HCT116 (cell line): ENCODE data around the gene DRC7. TPM values are rescaled to one million over a fixed set of nuclear protein-coding genes. Genes with fewer than 3 reads are reported as not detected.

Experiments
- ATAC-seq: fragments of 200-7000 bp; cut with Tn5 transposase; 2 replicates; pipeline ENCODE4 v1.9.1; 2020; ENCODE audit warnings: mild to moderate bottlenecking, moderate library complexity
- BruUV-seq: library from RNA; stranded (reverse); fragments of 400-500 nt; replicated peaks from 2 replicates; lab custom pipeline; 2021; lab: Mats Ljungman, UMichigan
- CTCF ChIA-PET: fragments of 300-600 bp; sonication (Branson Sonifier 250); formaldehyde crosslinking; loops from one replicate; lab custom pipeline; 2021; ENCODE audit warnings: antibody characterized with exemption; lab: Charles Lee
- POLR2A ChIA-PET: fragments of 300-600, 350-600 bp; sonication (Branson Sonifier 250); formaldehyde crosslinking; loops from one replicate; lab custom pipeline; 2021; ENCODE audit warnings: antibody characterized with exemption; lab: Charles Lee
- RAD21 ChIA-PET, 2 experiments: fragments of 300-600 bp; sonication (Branson Sonifier 250); formaldehyde crosslinking; loops; one replicate each; lab custom pipeline; 2023; ENCODE audit warnings: low total read pairs in 2 of 2; ENCODE audit not compliant: uncharacterized antibody in 2 of 2, unreplicated experiment in 2 of 2, low non-redundant PET in 1 of 2; lab: Charles Lee
- DNase-seq: peaks from one replicate; pipeline ENCODE4 v3.0.0-alpha.2; 2010; ENCODE audit warnings: low read depth, low spot score
- H2AFZ ChIP-seq: fragments of 200-600 bp; shearing (Covaris generic), sonication (generic); 2 replicates; pipeline ENCODE4 v1.6.1; 2017; ENCODE audit warnings: low read depth, mixed run types, mixed read lengths, antibody characterized with exemption, low read length; ENCODE audit not compliant: poor library complexity, severe bottlenecking
- H3K27ac ChIP-seq: 2 replicates; pipeline ENCODE4 v1.5.1; 2012; ENCODE audit warnings: low read depth, low read length
- H3K27me3 ChIP-seq: fragments of 200-600 bp; sonication (generic); 2 replicates; pipeline ENCODE4 v1.6.1; 2016; ENCODE audit warnings: mixed run types, low read length, mixed read lengths; ENCODE audit not compliant: insufficient read depth
- H3K36me3 ChIP-seq, 2 experiments: fragments of 200-500 bp in 1 of 2; fragments of 200-600 bp in 1 of 2; sonication (Bioruptor generic) in 1 of 2; sonication (generic) in 1 of 2; 2 replicates each; pipeline versions ENCODE4 v1.5.1 to v1.6.1; 2014 to 2016; ENCODE audit warnings: low read length in 2 of 2, inconsistent platforms in 1 of 2, mixed read lengths in 1 of 2, mixed run types in 1 of 2; ENCODE audit not compliant: insufficient read depth in 2 of 2, control insufficient read depth in 1 of 2
- H3K4me1 ChIP-seq, 2 experiments: fragments of 200-600 bp in 1 of 2; sonication (generic) in 1 of 2; 2 replicates each; pipeline versions ENCODE4 v1.5.1 to v1.6.1; 2012 to 2017; ENCODE audit warnings: low read length in 2 of 2, inconsistent platforms in 1 of 2, mild to moderate bottlenecking in 1 of 2, mixed read lengths in 1 of 2, mixed run types in 1 of 2, moderate library complexity in 1 of 2; ENCODE audit not compliant: insufficient read depth in 2 of 2, control insufficient read depth in 1 of 2
- H3K4me2 ChIP-seq: fragments of 200-600 bp; sonication (generic); 2 replicates; pipeline ENCODE4 v1.6.1; 2017; ENCODE audit warnings: mixed run types, low read length, mixed read lengths
- H3K4me3 ChIP-seq, 2 experiments: fragments of 200-600 bp in 1 of 2; sonication (generic) in 1 of 2; replicated peaks in 1 of 2; 2 replicates each; pipeline ENCODE4 v1.5.1; 2011 to 2016; ENCODE audit warnings: low read length in 2 of 2, control low read depth in 1 of 2, low read depth in 1 of 2, mild to moderate bottlenecking in 1 of 2, mixed read lengths in 1 of 2, mixed run types in 1 of 2
- H3K79me2 ChIP-seq: fragments of 200-600 bp; sonication (generic); 2 replicates; pipeline ENCODE4 v1.6.1; 2017; ENCODE audit warnings: mild to moderate bottlenecking, mixed run types, low read length, moderate library complexity, mixed read lengths; ENCODE audit not compliant: insufficient read depth
- H3K9ac ChIP-seq: fragments of 200-600 bp; sonication (generic); 2 replicates; pipeline ENCODE4 v1.6.1; 2016; ENCODE audit warnings: low read length, mixed read lengths
- H3K9me2 ChIP-seq: fragments of 200-600 bp; sonication (generic), shearing (Covaris generic); 2 replicates; pipeline ENCODE4 v1.6.1; 2017; ENCODE audit warnings: mixed run types, mild to moderate bottlenecking, moderate library complexity; ENCODE audit not compliant: insufficient read depth
- H3K9me3 ChIP-seq, 2 experiments: fragments of 200-500 bp in 1 of 2; fragments of 200-600 bp in 1 of 2; sonication (Bioruptor generic) in 1 of 2; sonication (generic) in 1 of 2; 2 replicates each; pipeline ENCODE4 v1.6.1; 2014 to 2017; ENCODE audit warnings: low read length in 2 of 2, mixed read lengths in 2 of 2, inconsistent platforms in 1 of 2, low read depth in 1 of 2, mild to moderate bottlenecking in 1 of 2, mixed run types in 1 of 2, moderate library complexity in 1 of 2; ENCODE audit not compliant: control insufficient read depth in 1 of 2, insufficient read depth in 1 of 2
- H4K20me1 ChIP-seq: fragments of 200-600 bp; sonication (generic), shearing (Covaris generic); 2 replicates; pipeline ENCODE4 v1.6.1; 2017; ENCODE audit warnings: mixed run types, mild to moderate bottlenecking, moderate library complexity; ENCODE audit not compliant: insufficient read depth
- CBX3 ChIP-seq: IDR thresholded peaks from 2 replicates; pipeline ENCODE4 v1.6.1; 2012; ENCODE audit warnings: low read depth
- CTCF ChIP-seq, 3 experiments: fragments of 200-600 bp in 1 of 3; sonication (generic) in 1 of 3; IDR thresholded peaks in 2 of 3; conservative IDR thresholded peaks in 1 of 3; 2 replicates each; pipeline ENCODE4 v1.5.1; 2012 to 2017; ENCODE audit warnings: low read depth in 2 of 3, low read length in 2 of 3, antibody characterized with exemption in 1 of 3, borderline replicate concordance in 1 of 3, control low read depth in 1 of 3, mild to moderate bottlenecking in 1 of 3, mixed read lengths in 1 of 3, mixed run types in 1 of 3, moderate library complexity in 1 of 3; ENCODE audit not compliant: insufficient read depth in 1 of 3
- EZH2 ChIP-seq: fragments of 200-600 bp; sonication (generic); IDR thresholded peaks from 2 replicates; pipeline ENCODE4 v1.6.1; 2017; ENCODE audit warnings: antibody characterized with exemption, mixed run types
- POLR2AphosphoS5 ChIP-seq: IDR thresholded peaks from 2 replicates; pipeline ENCODE4 v1.6.1; 2011; ENCODE audit warnings: mild to moderate bottlenecking, low read depth, low read length, moderate library complexity
- RAD21 ChIP-seq: IDR thresholded peaks from 2 replicates; pipeline ENCODE4 v1.6.1; 2012; ENCODE audit warnings: low read depth, mild to moderate bottlenecking
- SIN3A ChIP-seq: IDR thresholded peaks from 2 replicates; pipeline ENCODE4 v1.6.1; 2012; ENCODE audit warnings: low read depth
- SP1 ChIP-seq: IDR thresholded peaks from 2 replicates; pipeline ENCODE4 v1.6.1; 2012; ENCODE audit warnings: low read depth
- SRF ChIP-seq: IDR thresholded peaks from 2 replicates; pipeline ENCODE4 v1.6.1; 2012; ENCODE audit warnings: low read depth
- YY1 ChIP-seq: IDR thresholded peaks from 2 replicates; pipeline ENCODE4 v1.6.1; 2011; ENCODE audit warnings: low read length, low read depth, moderate library complexity, mild to moderate bottlenecking; ENCODE audit not compliant: insufficient replicate concordance; ENCODE audit errors: extremely low read depth
- ZFX ChIP-seq: fragments of 450-650 bp; IDR thresholded peaks from 2 replicates; pipeline ENCODE4 v1.6.1; 2017
- intact Hi-C: fragments of 100-400 bp; cut with micrococcal nuclease; formaldehyde crosslinking; loops from 2 replicates; pipeline ENCODE4 v1.10.0; 2022
- total RNA-seq: library from RNA; stranded (reverse); gene quantifications from one replicate; pipeline ENCODE4 v1.2.1, GENCODE V29; 2021; ENCODE audit not compliant: unreplicated experiment
- TF ChIP-seq, protein P1 (sequence below): IDR thresholded peaks from 2 replicates; pipeline ENCODE4 v1.6.1; 2012
- TF ChIP-seq, protein P2 (sequence below): IDR thresholded peaks from 2 replicates; pipeline ENCODE4 v1.6.1; 2011; ENCODE audit warnings: mild to moderate bottlenecking, low read length, moderate library complexity; ENCODE audit not compliant: insufficient replicate concordance; ENCODE audit errors: extremely low read depth
- TF ChIP-seq, protein P3 (sequence below): IDR thresholded peaks from 2 replicates; pipeline ENCODE4 v1.6.1; 2012

DRC7 gene
- total RNA-seq, 1 experiment from 2014 or later, result 0.91 TPM

- intact Hi-C loops, result no loop called here
- Histone ChIP-seq H3K36me3 (no peaks in the 10 kb centered on the region), H3K9me2 (no peaks in the 10 kb centered on the region), H4K20me1 (no peaks in the 10 kb centered on the region), H2AFZ (no peak overlapping the region), H3K79me2 (no peaks in the 10 kb centered on the region), H3K9me3 (no peaks in the 10 kb centered on the region), H3K9ac (no peak overlapping the region), H3K27me3 (peaks cover 6% of the 10 kb centered on the region; the same call in 1 of the 2 replicates), H3K4me3 (no peak overlapping the region), H3K4me1 (peaks cover 10 to 24% of the 10 kb centered on the region in 2 experiments), H3K27ac (no peak overlapping the region), H3K4me2 (no peak overlapping the region)
- ChIA-PET RAD21 (no interaction called here), CTCF (no interaction called here), POLR2A (no interaction called here)
- no peak for TF ChIP-seq ZFX
- TF ChIP-seq CTCF (IDR thresholded peaks at IDR 0.05 in 2 of 3, conservative IDR thresholded peaks at IDR 0.05 in 1 of 3; ENCODE audit: borderline replicate concordance in 1 of 3, insufficient read depth in 1 of 3, low read depth in 2 of 3, low read length in 2 of 3), result no peak
- no peak for TF ChIP-seq SIN3A
- TF ChIP-seq, protein P1, sequence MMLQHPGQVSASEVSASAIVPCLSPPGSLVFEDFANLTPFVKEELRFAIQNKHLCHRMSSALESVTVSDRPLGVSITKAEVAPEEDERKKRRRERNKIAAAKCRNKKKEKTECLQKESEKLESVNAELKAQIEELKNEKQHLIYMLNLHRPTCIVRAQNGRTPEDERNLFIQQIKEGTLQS, result no peak
- no peak for TF ChIP-seq EZH2
- no peak for TF ChIP-seq CBX3
- TF ChIP-seq, protein P2, sequence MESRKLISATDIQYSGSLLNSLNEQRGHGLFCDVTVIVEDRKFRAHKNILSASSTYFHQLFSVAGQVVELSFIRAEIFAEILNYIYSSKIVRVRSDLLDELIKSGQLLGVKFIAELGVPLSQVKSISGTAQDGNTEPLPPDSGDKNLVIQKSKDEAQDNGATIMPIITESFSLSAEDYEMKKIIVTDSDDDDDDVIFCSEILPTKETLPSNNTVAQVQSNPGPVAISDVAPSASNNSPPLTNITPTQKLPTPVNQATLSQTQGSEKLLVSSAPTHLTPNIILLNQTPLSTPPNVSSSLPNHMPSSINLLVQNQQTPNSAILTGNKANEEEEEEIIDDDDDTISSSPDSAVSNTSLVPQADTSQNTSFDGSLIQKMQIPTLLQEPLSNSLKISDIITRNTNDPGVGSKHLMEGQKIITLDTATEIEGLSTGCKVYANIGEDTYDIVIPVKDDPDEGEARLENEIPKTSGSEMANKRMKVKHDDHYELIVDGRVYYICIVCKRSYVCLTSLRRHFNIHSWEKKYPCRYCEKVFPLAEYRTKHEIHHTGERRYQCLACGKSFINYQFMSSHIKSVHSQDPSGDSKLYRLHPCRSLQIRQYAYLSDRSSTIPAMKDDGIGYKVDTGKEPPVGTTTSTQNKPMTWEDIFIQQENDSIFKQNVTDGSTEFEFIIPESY, result no peak
- TF ChIP-seq YY1, result no peak
- TF ChIP-seq SP1, result no peak
- TF ChIP-seq, protein P3, sequence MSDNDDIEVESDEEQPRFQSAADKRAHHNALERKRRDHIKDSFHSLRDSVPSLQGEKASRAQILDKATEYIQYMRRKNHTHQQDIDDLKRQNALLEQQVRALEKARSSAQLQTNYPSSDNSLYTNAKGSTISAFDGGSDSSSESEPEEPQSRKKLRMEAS, result no peak
- TF ChIP-seq POLR2AphosphoS5, result no peak
- TF ChIP-seq SRF, result no peak
- no peak for TF ChIP-seq RAD21
- no TSS peak for BruUV-seq
- DNase-seq (no peak), ATAC-seq (no peak)
These were observed 24.4 kb upstream of the DRC7 start for GRCh38 chr16:57670196-57670595.
